Peyer's patch (tissue), 4 donors: ENCODE results near the gene LSM10. TPM values are rescaled to one million over a fixed set of nuclear protein-coding genes. Genes with fewer than 3 reads are reported as not detected.

Experiments used
- DNase-seq, 3 donors: peaks; one replicate each; pipeline ENCODE4 v3.0.0-alpha.2; 2017 to 2019
- H3K27ac ChIP-seq, 4 donors: fragments of 200-600 bp; sonication (generic); one replicate each; pipeline ENCODE4 v1.5.1; 2016 to 2019
- H3K27me3 ChIP-seq, 2 donors: fragments of 200-600 bp; sonication (generic); one replicate each; pipeline ENCODE4 v1.5.1; 2019
- H3K36me3 ChIP-seq, 3 donors: fragments of 200-600 bp; sonication (generic); one replicate each; pipeline ENCODE4 v1.5.1; 2016 to 2019
- H3K4me1 ChIP-seq, 4 donors: fragments of 200-600 bp; sonication (generic); one replicate each; pipeline ENCODE4 v1.5.1; 2016 to 2019
- H3K4me3 ChIP-seq, 4 donors: fragments of 200-600 bp; sonication (generic); 1 replicate in 3 of 4; 2 replicates in 1 of 4; pipeline ENCODE4 v1.5.1; 2016 to 2019; ENCODE audit warnings: mild to moderate bottlenecking in 1 of 4
- H3K9me3 ChIP-seq, 4 donors: fragments of 200-600 bp; sonication (generic); one replicate each; pipeline ENCODE4 v1.5.1; 2016 to 2019; ENCODE audit warnings: mild to moderate bottlenecking in 1 of 4
- POLR2A ChIP-seq, 2 donors: fragments of 450-650 bp; IDR thresholded peaks; one replicate each; pipeline ENCODE4 v1.5.1; 2017; ENCODE audit warnings: antibody characterized with exemption in 2 of 2, mild to moderate bottlenecking in 2 of 2, moderate library complexity in 2 of 2
- total RNA-seq, 4 donors: library from RNA; depleted of rRNA; stranded (reverse); fragments of >200 nt; gene quantifications; one replicate each; pipeline ENCODE4 v1.1.0, GENCODE V29; 2016
- TF ChIP-seq, protein P1 (sequence below), 6 experiments: fragments of 450-650 bp in 4 of 6; fragments of 200-600 bp in 2 of 6; sonication (generic) in 1 of 6; IDR thresholded peaks; one replicate each; pipeline ENCODE4 v1.5.1; 2017 to 2019; ENCODE audit warnings: antibody characterized with exemption in 6 of 6, mild to moderate bottlenecking in 3 of 6, moderate library complexity in 1 of 6

LSM10 gene
- total RNA-seq, 4 donors from 2014 or later: 25.5 to 42.9 (median 31.2) TPM

DNA sequence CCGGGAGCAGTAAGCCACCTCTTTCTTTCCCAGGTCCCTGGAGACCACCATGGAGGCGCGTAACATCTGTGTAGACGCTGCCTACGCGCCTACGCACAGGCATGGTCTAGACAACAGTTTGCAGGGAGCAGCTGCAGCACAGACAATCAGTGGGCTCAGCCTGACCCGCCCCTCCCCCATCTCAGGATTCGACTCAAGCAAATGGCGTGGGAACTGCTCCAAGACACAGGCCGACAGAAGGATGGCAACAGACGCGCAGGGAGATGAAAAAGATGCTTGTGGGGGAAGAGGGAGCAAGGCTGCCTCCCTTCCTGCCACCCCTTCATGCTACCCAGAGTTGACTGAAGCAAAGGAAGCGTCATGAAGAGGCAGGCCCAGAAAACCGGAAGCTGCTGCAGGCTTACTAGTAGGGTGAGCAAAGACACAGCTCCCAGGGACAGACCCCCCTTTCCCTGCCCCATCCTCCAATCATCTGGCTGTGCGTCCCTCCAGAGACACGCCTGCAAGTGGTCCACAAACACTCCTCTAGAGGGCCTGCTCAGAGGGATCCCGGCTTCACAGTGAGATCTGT lies 31.5 kb downstream of the LSM10 start:
- Histone ChIP-seq H3K36me3 (peaks cover 0 to 27% (median 0%) of the 10 kb centered on the region in 3 donors), H3K27ac (peak overlapping the region in 3 of 4 donors; percentile 31 to 70 (median 61)), H3K4me1 (peaks cover 0 to 40% (median 6%) of the 10 kb centered on the region in 4 donors), H3K4me3 (no peak overlapping the region), H3K9me3 (no peaks in the 10 kb centered on the region), H3K27me3 (no peaks in the 10 kb centered on the region)
- TF ChIP-seq POLR2A (IDR thresholded peaks at IDR 0.05): no peak
- TF ChIP-seq, protein P1, sequence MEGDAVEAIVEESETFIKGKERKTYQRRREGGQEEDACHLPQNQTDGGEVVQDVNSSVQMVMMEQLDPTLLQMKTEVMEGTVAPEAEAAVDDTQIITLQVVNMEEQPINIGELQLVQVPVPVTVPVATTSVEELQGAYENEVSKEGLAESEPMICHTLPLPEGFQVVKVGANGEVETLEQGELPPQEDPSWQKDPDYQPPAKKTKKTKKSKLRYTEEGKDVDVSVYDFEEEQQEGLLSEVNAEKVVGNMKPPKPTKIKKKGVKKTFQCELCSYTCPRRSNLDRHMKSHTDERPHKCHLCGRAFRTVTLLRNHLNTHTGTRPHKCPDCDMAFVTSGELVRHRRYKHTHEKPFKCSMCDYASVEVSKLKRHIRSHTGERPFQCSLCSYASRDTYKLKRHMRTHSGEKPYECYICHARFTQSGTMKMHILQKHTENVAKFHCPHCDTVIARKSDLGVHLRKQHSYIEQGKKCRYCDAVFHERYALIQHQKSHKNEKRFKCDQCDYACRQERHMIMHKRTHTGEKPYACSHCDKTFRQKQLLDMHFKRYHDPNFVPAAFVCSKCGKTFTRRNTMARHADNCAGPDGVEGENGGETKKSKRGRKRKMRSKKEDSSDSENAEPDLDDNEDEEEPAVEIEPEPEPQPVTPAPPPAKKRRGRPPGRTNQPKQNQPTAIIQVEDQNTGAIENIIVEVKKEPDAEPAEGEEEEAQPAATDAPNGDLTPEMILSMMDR (IDR thresholded peaks at IDR 0.05): no peak
- DNase-seq: peak in 2 of 3 donors; percentile 67 to 69

GRCh38 chr1:36365381-36365780 lies 32.3 kb downstream of the LSM10 start:
- no peak overlapping the region for H3K4me3 ChIP-seq
- peaks cover 0 to 40% (median 6%) of the 10 kb centered on the region in 4 donors for H3K4me1 ChIP-seq
- no peak for DNase-seq
- H3K36me3 ChIP-seq: peaks cover 0 to 33% (median 0%) of the 10 kb centered on the region in 3 donors
- H3K27ac ChIP-seq: peak overlapping the region in 3 of 4 donors; percentile 15 to 70 (median 61)
- H3K27me3 ChIP-seq: no peaks in the 10 kb centered on the region
- TF ChIP-seq, protein P1 (IDR thresholded peaks at IDR 0.05): no peak
- TF ChIP-seq POLR2A (IDR thresholded peaks at IDR 0.05): no peak
- H3K9me3 ChIP-seq: no peaks in the 10 kb centered on the region

DNA sequence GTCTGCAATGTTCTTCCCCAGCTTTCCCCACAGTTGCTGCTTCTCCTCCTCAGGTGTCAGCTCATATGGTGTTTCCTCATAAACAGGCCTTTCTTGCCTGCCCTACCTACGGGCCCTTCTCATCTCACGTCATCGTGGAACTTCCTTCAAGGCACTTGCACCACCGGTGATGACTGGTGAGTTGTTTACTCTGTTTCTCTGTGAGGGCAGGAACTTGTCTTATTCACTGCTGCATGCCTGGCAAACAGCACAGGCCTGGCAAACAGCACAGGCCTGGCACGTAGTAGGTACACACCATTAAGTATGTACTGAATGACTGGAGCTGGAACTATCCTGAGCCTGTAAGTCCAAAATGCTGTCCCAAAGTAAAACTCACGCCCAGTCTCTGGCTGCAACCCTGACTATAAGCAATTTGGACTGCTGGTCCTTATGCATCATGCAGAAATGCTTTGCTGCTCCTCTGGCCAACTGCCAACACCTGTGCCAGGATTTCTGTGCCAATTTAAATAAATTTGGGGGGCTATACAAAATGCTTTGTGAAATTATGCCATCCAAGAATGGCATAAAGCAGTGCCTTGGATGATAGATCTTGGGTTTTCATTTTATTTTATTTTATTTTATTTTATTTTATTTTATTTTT lies 37.7 kb downstream of the LSM10 start:
- Histone ChIP-seq H3K4me1 (peaks cover 0 to under 1% (median 0%) of the 10 kb centered on the region in 4 donors), H3K9me3 (no peaks in the 10 kb centered on the region), H3K36me3 (peaks cover 0 to 76% (median 0%) of the 10 kb centered on the region in 3 donors), H3K27me3 (no peaks in the 10 kb centered on the region), H3K27ac (no peak overlapping the region), H3K4me3 (no peak overlapping the region)
- peak in 1 of 3 donors; percentile 28 for DNase-seq
- TF ChIP-seq, protein P1 (IDR thresholded peaks at IDR 0.05): no peak

GRCh38 chr1:36359383-36359782 lies 38.3 kb downstream of the LSM10 start:
- DNase-seq: no peak
- TF ChIP-seq, protein P1 (IDR thresholded peaks at IDR 0.05): no peak
- TF ChIP-seq POLR2A (IDR thresholded peaks at IDR 0.05): no peak
- Histone ChIP-seq H3K27me3 (no peaks in the 10 kb centered on the region), H3K36me3 (peaks cover 0 to 83% (median 0%) of the 10 kb centered on the region in 3 donors), H3K4me3 (no peak overlapping the region), H3K4me1 (no peaks in the 10 kb centered on the region), H3K9me3 (no peaks in the 10 kb centered on the region), H3K27ac (no peak overlapping the region)

DNA sequence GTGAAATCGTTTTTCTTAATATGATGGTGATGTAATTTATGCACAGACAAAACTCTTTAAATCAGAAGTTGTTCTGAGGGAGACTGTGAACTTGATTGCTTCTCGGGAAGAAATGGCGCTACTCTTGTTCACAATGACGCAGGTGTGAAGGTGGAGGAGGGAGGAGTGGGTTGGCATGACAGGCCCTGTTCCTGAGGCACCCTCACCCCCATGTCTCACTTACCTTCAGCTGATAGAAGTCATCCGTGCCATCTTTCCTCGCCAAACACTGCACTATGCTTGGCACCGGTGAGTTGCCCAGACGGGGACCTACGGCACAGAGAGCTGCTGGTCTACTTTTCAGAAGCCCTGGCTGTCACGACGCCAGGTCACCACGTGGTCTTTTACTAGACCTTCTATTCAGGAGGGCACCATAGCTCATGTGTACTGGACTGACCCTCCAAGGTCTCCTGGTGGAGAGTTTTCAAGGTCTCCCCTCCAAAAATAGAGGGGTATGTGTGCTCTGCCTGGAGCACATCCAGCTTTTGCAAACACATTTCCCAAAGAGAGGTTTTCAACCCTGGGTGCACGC lies 39.1 kb downstream of the LSM10 start:
- no peak overlapping the region for H3K27ac ChIP-seq
- no peaks in the 10 kb centered on the region for H3K27me3 ChIP-seq
- H3K4me3 ChIP-seq: no peak overlapping the region
- DNase-seq: no peak
- H3K4me1 ChIP-seq: no peaks in the 10 kb centered on the region
- peaks cover 0 to 90% (median 0%) of the 10 kb centered on the region in 3 donors for H3K36me3 ChIP-seq
- no peaks in the 10 kb centered on the region for H3K9me3 ChIP-seq
- TF ChIP-seq POLR2A (IDR thresholded peaks at IDR 0.05): no peak
- TF ChIP-seq, protein P1 (IDR thresholded peaks at IDR 0.05): no peak
